ELR (cell line): ENCODE data around the gene TBX10.
"Not testable (repeated sequence)": the region's sequence is repeated elsewhere in the genome, so short reads cannot be mapped to it uniquely, and the experiment has no call there.

Experiments used
- DNase-seq: peaks from one replicate; pipeline ENCODE4 v3.0.0-alpha.2; 2015; ENCODE audit warnings: low read depth

TBX10 gene

GRCh38 chr11:67631411-67631810, 8.2 kb downstream of the TBX10 start:
- DNase-seq = no peak

- no peak for DNase-seq
Observed at GRCh38 chr11:67630943-67631331, 8.6 kb downstream of the TBX10 start.

- DNase-seq = peak; percentile 98
Observed at GRCh38 chr11:67630228-67630942, 9.2 kb downstream of the TBX10 start.

- DNase-seq = peak; percentile 84
Observed at GRCh38 chr11:67629386-67630227, 10.0 kb downstream of the TBX10 start, which contains the start of gene NUDT8. NUDT8 (minus strand) TSS chr11:67629937; CDS start chr11:67629911, 26 bp downstream.

- DNase-seq = no peak
Observed at GRCh38 chr11:67628710-67629385, 10.7 kb downstream of the TBX10 start.

GRCh38 chr11:67627812-67628624, 11.5 kb downstream of the TBX10 start:
- DNase-seq = no peak

GRCh38 chr11:67627441-67627811, 12.1 kb downstream of the TBX10 start:
- no peak for DNase-seq

- no peak for DNase-seq
Observed at GRCh38 chr11:67626970-67627369, 12.6 kb downstream of the TBX10 start.

GRCh38 chr11:67626131-67626833, 13.3 kb downstream of the TBX10 start:
- not testable (repeated sequence) for DNase-seq

- DNase-seq = not testable (repeated sequence)
Observed at GRCh38 chr11:67623795-67624194, 15.8 kb downstream of the TBX10 start.

- not testable (repeated sequence) for DNase-seq
Observed at GRCh38 chr11:67622905-67623304, 16.7 kb downstream of the TBX10 start.

- DNase-seq = not testable (repeated sequence)
Observed at GRCh38 chr11:67621928-67622327, 17.6 kb downstream of the TBX10 start.

- DNase-seq = not testable (repeated sequence)
Observed at GRCh38 chr11:67620621-67621020, 18.9 kb downstream of the TBX10 start.

- DNase-seq = not testable (repeated sequence)
Observed at GRCh38 chr11:67619683-67620618, 19.6 kb downstream of the TBX10 start.

- not testable (repeated sequence) for DNase-seq
Observed at GRCh38 chr11:67618901-67619659, 20.5 kb downstream of the TBX10 start.

GRCh38 chr11:67617243-67617953, 22.2 kb downstream of the TBX10 start:
- DNase-seq = no peak

- no peak for DNase-seq
Observed at GRCh38 chr11:67616431-67617242, 22.9 kb downstream of the TBX10 start.
